ENCODE data around the gene GPR65.

GPR65 gene

GRCh38 chr14:88005050-88005481 is at the start of gene GPR65:
TSS of gene GPR65 (plus strand) at chr14:88005135. CDS start at chr14:88010848, 5,713 bp downstream.
- DNase-seq = peak; percentile 36

GRCh38 chr14:87955501-87955900 is 49.4 kb upstream of the GPR65 start:
- DNase-seq = no peak

GRCh38 chr14:87960013-87960787 is 44.7 kb upstream of the GPR65 start:
- DNase-seq = no peak

GRCh38 chr14:87961246-87961645 is 43.7 kb upstream of the GPR65 start:
- DNase-seq = no peak

- no peak for DNase-seq
Observed at GRCh38 chr14:87966816-87967215, 38.1 kb upstream of the GPR65 start.

- no peak for DNase-seq
Observed at GRCh38 chr14:87967496-87967895, 37.4 kb upstream of the GPR65 start.

GRCh38 chr14:87971010-87971409 is 33.9 kb upstream of the GPR65 start:
- no peak for DNase-seq

- no peak for DNase-seq
Observed at GRCh38 chr14:87975636-87976035, 29.3 kb upstream of the GPR65 start.

- DNase-seq = no peak
Observed at GRCh38 chr14:87979689-87980088, 25.2 kb upstream of the GPR65 start.

- DNase-seq = no peak
Observed at GRCh38 chr14:87989221-87989955, 15.5 kb upstream of the GPR65 start.

GRCh38 chr14:87989956-87990299 is 15.0 kb upstream of the GPR65 start:
- no peak for DNase-seq

GRCh38 chr14:87990682-87991081 is 14.3 kb upstream of the GPR65 start:
- DNase-seq = no peak

- no peak for DNase-seq
Observed at GRCh38 chr14:87992346-87992717, 12.6 kb upstream of the GPR65 start.

- DNase-seq = peak; percentile 96
Observed at GRCh38 chr14:87992718-87993628, 12.0 kb upstream of the GPR65 start, which contains the start of gene GALC. TSS of gene GALC (minus strand) at chr14:87993182. CDS start at chr14:87993164, 18 bp downstream.

GRCh38 chr14:87994974-87995373 is 10.0 kb upstream of the GPR65 start:
- DNase-seq = peak; percentile 30

GRCh38 chr14:87995500-87996290 is 9.2 kb upstream of the GPR65 start:
- DNase-seq = no peak

GRCh38 chr14:87996291-87996592 is 8.7 kb upstream of the GPR65 start:
- DNase-seq = no peak

GRCh38 chr14:87998482-87998881 is 6.5 kb upstream of the GPR65 start:
- DNase-seq = no peak

- no peak for DNase-seq
Observed at GRCh38 chr14:87999277-87999676, 5.7 kb upstream of the GPR65 start.

GRCh38 chr14:88002421-88003075 is 2.4 kb upstream of the GPR65 start:
- DNase-seq = no peak

GRCh38 chr14:88003425-88003824 is 1.5 kb upstream of the GPR65 start:
- no peak for DNase-seq

GRCh38 chr14:88004506-88005036 is 364 bp upstream of the GPR65 start:
- DNase-seq = no peak
